IMR-90 (cell line): Measurements from ENCODE around the gene CROCC2. TPM values are rescaled to one million over a fixed set of nuclear protein-coding genes. Genes with fewer than 3 reads are reported as not detected.

Source experiments
- ATAC-seq: fragments of 200-7000 bp; cut with Tn5 transposase; 2 replicates; pipeline ENCODE4 v1.9.1; 2020; ENCODE audit warnings: low read depth, mild to moderate bottlenecking, moderate library complexity
- BruUV-seq: library from RNA; stranded (reverse); fragments of 400-500 nt; replicated peaks from 2 replicates; lab custom pipeline; 2021; lab: Mats Ljungman, UMichigan
- CTCF ChIA-PET: fragments of 300-600 bp; formaldehyde crosslinking; extraction: SDS; loops from one replicate; lab custom pipeline; 2021; ENCODE audit warnings: antibody characterized with exemption; lab: Yijun Ruan, JAX
- POLR2A ChIA-PET: fragments of 300-600 bp; sonication (Branson Sonifier 250); formaldehyde crosslinking; loops from one replicate; lab custom pipeline; 2022; ENCODE audit warnings: antibody characterized with exemption; ENCODE audit not compliant: unreplicated experiment; lab: Charles Lee
- DNase-seq: peaks from one replicate; pipeline ENCODE4 v3.0.0; 2013
- H2AFZ ChIP-seq: replicated peaks from 2 replicates; pipeline ENCODE3; 2013; ENCODE audit warnings: low read length, mild to moderate bottlenecking; ENCODE audit not compliant: poor library complexity
- H2AK5ac ChIP-seq: 2 replicates; pipeline ENCODE4 v1.6.1; 2013; ENCODE audit warnings: low read depth, low read length, inconsistent platforms
- H2AK9ac ChIP-seq: replicated peaks from 2 replicates; pipeline ENCODE3; 2013; ENCODE audit warnings: mild to moderate bottlenecking, low read depth, low read length, moderate library complexity; ENCODE audit not compliant: poor library complexity
- H2BK120ac ChIP-seq: 2 replicates; pipeline ENCODE4 v1.6.1; 2013; ENCODE audit warnings: low read depth, low read length, inconsistent platforms
- H2BK15ac ChIP-seq: 3 replicates; pipeline ENCODE4 v1.6.1; 2013; ENCODE audit warnings: low read depth, low read length, inconsistent platforms
- H2BK20ac ChIP-seq: 2 replicates; pipeline ENCODE4 v1.6.1; 2013; ENCODE audit warnings: low read depth, mild to moderate bottlenecking, inconsistent platforms, low read length, moderate library complexity
- H2BK5ac ChIP-seq: 2 replicates; pipeline ENCODE4 v1.6.1; 2013; ENCODE audit warnings: mild to moderate bottlenecking, low read depth, low read length, inconsistent platforms; ENCODE audit not compliant: poor library complexity, severe bottlenecking
- H3K14ac ChIP-seq: replicated peaks from 2 replicates; pipeline ENCODE4 v1.6.1; 2013; ENCODE audit warnings: low read depth, low read length, inconsistent platforms
- H3K18ac ChIP-seq: 2 replicates; pipeline ENCODE4 v1.6.1; 2013; ENCODE audit warnings: low read depth, low read length, control low read depth
- H3K23ac ChIP-seq: 2 replicates; pipeline ENCODE4 v1.6.1; 2013; ENCODE audit warnings: low read depth, low read length, inconsistent platforms
- H3K27ac ChIP-seq: 2 replicates; pipeline ENCODE4 v1.5.1; 2013; ENCODE audit warnings: mild to moderate bottlenecking, control low read depth, low read length; ENCODE audit not compliant: insufficient read depth
- H3K27me3 ChIP-seq: 2 replicates; pipeline ENCODE4 v1.6.1; 2013; ENCODE audit warnings: low read length; ENCODE audit not compliant: control insufficient read depth, insufficient read depth
- H3K36me3 ChIP-seq: 2 replicates; pipeline ENCODE4 v1.6.1; 2013; ENCODE audit warnings: low read length, mixed read lengths; ENCODE audit not compliant: control insufficient read depth, insufficient read depth
- H3K4ac ChIP-seq: 2 replicates; pipeline ENCODE4 v1.6.1; 2013; ENCODE audit warnings: low read depth, low read length, inconsistent platforms
- H3K4me1 ChIP-seq: 2 replicates; pipeline ENCODE4 v1.6.1; 2013; ENCODE audit warnings: low read length, mixed read lengths; ENCODE audit not compliant: control insufficient read depth, insufficient read depth
- H3K4me2 ChIP-seq: 2 replicates; pipeline ENCODE4 v1.6.1; 2013; ENCODE audit warnings: low read depth, mild to moderate bottlenecking, control low read depth, low read length, moderate library complexity
- H3K4me3 ChIP-seq: 2 replicates; pipeline ENCODE4 v1.5.1; 2013; ENCODE audit warnings: low read depth, mild to moderate bottlenecking, control low read depth, low read length, moderate library complexity; ENCODE audit not compliant: insufficient read depth
- H3K56ac ChIP-seq: 2 replicates; pipeline ENCODE4 v1.6.1; 2013; ENCODE audit warnings: low read length, inconsistent platforms; ENCODE audit not compliant: insufficient read depth; ENCODE audit errors: extremely low read depth
- H3K79me1 ChIP-seq, 2 experiments: 2 replicates each; pipeline ENCODE4 v1.6.1; 2013; ENCODE audit warnings: low read length in 2 of 2, inconsistent platforms in 1 of 2, low read depth in 1 of 2
- H3K9ac ChIP-seq: 2 replicates; pipeline ENCODE4 v1.6.1; 2013; ENCODE audit warnings: low read depth, low read length, control low read depth
- H3K9me1 ChIP-seq: 2 replicates; pipeline ENCODE4 v1.6.1; 2013; ENCODE audit warnings: low read length, inconsistent platforms; ENCODE audit not compliant: insufficient read depth
- H3K9me3 ChIP-seq: 2 replicates; pipeline ENCODE4 v1.6.1; 2013; ENCODE audit warnings: low read length; ENCODE audit not compliant: control insufficient read depth, insufficient read depth
- H4K20me1 ChIP-seq: 2 replicates; pipeline ENCODE4 v1.6.1; 2013; ENCODE audit warnings: low read length, inconsistent platforms; ENCODE audit not compliant: insufficient read depth
- H4K5ac ChIP-seq: 2 replicates; pipeline ENCODE4 v1.6.1; 2013; ENCODE audit warnings: mild to moderate bottlenecking, low read depth, low read length, control low read depth
- H4K8ac ChIP-seq, 2 experiments: 2 replicates each; pipeline ENCODE4 v1.6.1; 2013; ENCODE audit warnings: low read depth in 2 of 2, low read length in 2 of 2, control low read depth in 1 of 2, inconsistent platforms in 1 of 2
- H4K91ac ChIP-seq: 2 replicates; pipeline ENCODE4 v1.6.1; 2013; ENCODE audit warnings: low read depth, low read length, inconsistent platforms; ENCODE audit not compliant: insufficient read depth
- MAFK ChIP-seq: IDR thresholded peaks from 2 replicates; pipeline ENCODE4 v1.6.1; 2012; ENCODE audit warnings: low read depth, low read length, improper control_type of control experiment
- MAZ ChIP-seq: IDR thresholded peaks from 2 replicates; pipeline ENCODE4 v1.6.1; 2012; ENCODE audit warnings: low read depth, mild to moderate bottlenecking, low read length, improper control_type of control experiment, moderate library complexity, borderline replicate concordance
- WGBS, 2 experiments: methylation state at CpG; one replicate each; pipeline versions ENCODE4 v1.1.5 to v1.1.7; 2013; ENCODE audit warnings: missing lambda C conversion rate in 2 of 2; ENCODE audit not compliant: insufficient read length in 1 of 2; ENCODE audit errors: extremely low coverage in 2 of 2; 5-methylcytosine and 5-hydroxymethylcytosine counted together
- dilution Hi-C: fragments of 300-500 bp; cut with HindIII; formaldehyde crosslinking; loops from one replicate; pipeline ENCODE4 v1.14.3; 2018; ENCODE audit warnings: low sequenced_read_pairs; ENCODE audit not compliant: unreplicated experiment
- in situ Hi-C: fragments of 300-500 bp; cut with MboI; formaldehyde crosslinking; loops from 3 replicates; pipeline ENCODE4 v1.14.3; 2019; ENCODE audit warnings: low sequenced_read_pairs, inconsistent platforms, mixed read lengths
- intact Hi-C: fragments of 100-400 bp; cut with micrococcal nuclease; formaldehyde crosslinking; loops from 2 replicates; pipeline ENCODE4 v1.10.0; 2022
- polyA plus RNA-seq, 3 experiments: library from polyadenylated mRNA; depleted of rRNA; stranded (reverse); fragments of >200 nt; gene quantifications; 2 replicates each; pipeline ENCODE4 v1.2.3, GENCODE V29; 2012; ENCODE audit warnings: low replicate concordance in 1 of 3
- total RNA-seq: library from RNA; depleted of rRNA; stranded (reverse); fragments of >200 nt; gene quantifications from 2 replicates; pipeline ENCODE4 v1.2.3, GENCODE V29; 2012

CROCC2 gene
- total and polyA plus RNA-seq, 2 of the 4 experiments (the other 2 are of a cell fraction): not detected

DNA sequence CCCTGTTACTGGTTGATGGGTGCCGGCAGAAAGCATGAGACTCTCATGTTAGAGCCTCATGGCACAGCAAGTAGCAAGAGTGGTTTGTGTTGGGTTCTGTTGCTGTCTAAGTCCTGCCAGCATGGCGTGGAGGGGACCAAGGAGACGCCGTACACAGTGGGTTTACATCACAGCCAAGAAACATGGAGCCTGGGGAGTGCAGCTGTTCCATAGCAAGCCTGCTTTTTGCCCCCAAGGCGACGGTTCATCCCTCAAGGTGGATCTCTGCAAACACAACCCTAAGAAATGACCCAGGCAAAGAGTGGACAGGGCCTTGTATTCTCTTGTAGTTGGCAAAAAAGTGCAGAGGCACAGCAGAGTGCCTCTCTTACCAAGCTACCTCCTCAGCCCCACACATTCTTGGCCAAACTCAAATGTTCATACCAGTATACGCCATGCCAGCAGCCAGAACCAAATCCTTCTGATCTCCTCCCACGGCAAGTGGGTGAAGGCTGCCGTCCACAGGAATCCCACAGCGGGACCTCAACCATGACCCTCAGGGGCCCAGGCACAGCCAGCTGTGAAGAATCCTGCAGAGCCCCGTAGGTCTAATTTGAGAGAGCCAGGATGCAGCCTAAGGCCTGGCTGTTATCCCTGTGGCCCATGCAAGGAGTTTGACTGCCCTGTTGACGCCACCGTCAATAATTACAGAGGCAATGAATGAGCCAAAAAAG lies 111.2 kb downstream of the CROCC2 start:
- H2BK5ac ChIP-seq: no peak overlapping the region
- WGBS, 2 experiments: 89% methylated on average over 8 of the region's 13 CpGs; no CpG with 5 or more reads in 1 of the 2 experiments
- H3K14ac ChIP-seq: no peak overlapping the region
- no peak overlapping the region for H2AK5ac ChIP-seq
- H3K4me2 ChIP-seq: no peak overlapping the region
- no peak overlapping the region for H2AK9ac ChIP-seq
- ATAC-seq (no peak), DNase-seq (no peak)
- H3K36me3 ChIP-seq: peaks cover 14% of the 10 kb centered on the region; the same call in 1 of the 2 replicates
- TF ChIP-seq MAFK: no peak
- TF ChIP-seq MAZ: no peak
- H4K8ac ChIP-seq: no peak overlapping the region
- ChIA-PET POLR2A (no interaction called here), CTCF (no interaction called here)
- no peak overlapping the region for H3K9ac ChIP-seq
- H3K79me1 ChIP-seq: no peaks in the 10 kb centered on the region; a peak in 1 of 4 replicates
- BruUV-seq: no TSS peak
- dilution Hi-C loops: no loop called here
- H3K9me1 ChIP-seq: no peaks in the 10 kb centered on the region
- no peak overlapping the region for H2BK15ac ChIP-seq
- H3K23ac ChIP-seq: no peak overlapping the region
- H2BK120ac ChIP-seq: no peak overlapping the region
- H3K27ac ChIP-seq: no peak overlapping the region
- no peak overlapping the region for H4K91ac ChIP-seq
- peaks cover 3% of the 10 kb centered on the region; the same call in 1 of the 2 replicates for H3K9me3 ChIP-seq
- no peak overlapping the region for H3K4me3 ChIP-seq
- no peak overlapping the region for H4K5ac ChIP-seq
- H3K4me1 ChIP-seq: no peaks in the 10 kb centered on the region
- no peak overlapping the region for H2BK20ac ChIP-seq
- H3K27me3 ChIP-seq: no peaks in the 10 kb centered on the region
- intact Hi-C loops: no loop called here
- H3K18ac ChIP-seq: no peak overlapping the region
- H4K20me1 ChIP-seq: no peaks in the 10 kb centered on the region
- no peak overlapping the region for H2AFZ ChIP-seq
- H3K4ac ChIP-seq: no peak overlapping the region
- in situ Hi-C loops: no loop called here
- no peak overlapping the region for H3K56ac ChIP-seq
